GM06990 (cell line): ENCODE measurements around the gene MMP3.

Experiments used
- DNase-seq: peaks from one replicate; pipeline ENCODE4 v3.0.0-alpha.2; 2011; ENCODE audit not compliant: insufficient read length; ENCODE audit errors: extremely low read depth
- H3K27me3 ChIP-seq: replicated peaks from 2 replicates; pipeline ENCODE4 v1.6.0; 2011; ENCODE audit warnings: low read length; ENCODE audit not compliant: control insufficient read depth, insufficient read depth
- H3K36me3 ChIP-seq: 2 replicates; pipeline ENCODE4 v1.5.1; 2011; ENCODE audit warnings: low read length; ENCODE audit not compliant: control insufficient read depth, insufficient read depth
- H3K4me3 ChIP-seq: replicated peaks from 2 replicates; pipeline ENCODE4 v1.5.1; 2011; ENCODE audit warnings: low read depth, mild to moderate bottlenecking, control low read depth, low read length
- TF ChIP-seq, protein P1 (sequence below): IDR thresholded peaks from 2 replicates; pipeline ENCODE4 v1.5.1; 2011; ENCODE audit warnings: low read length, control low read depth, mild to moderate bottlenecking, inconsistent platforms; ENCODE audit not compliant: insufficient read depth, poor library complexity, severe bottlenecking

The MMP3 gene

DNA sequence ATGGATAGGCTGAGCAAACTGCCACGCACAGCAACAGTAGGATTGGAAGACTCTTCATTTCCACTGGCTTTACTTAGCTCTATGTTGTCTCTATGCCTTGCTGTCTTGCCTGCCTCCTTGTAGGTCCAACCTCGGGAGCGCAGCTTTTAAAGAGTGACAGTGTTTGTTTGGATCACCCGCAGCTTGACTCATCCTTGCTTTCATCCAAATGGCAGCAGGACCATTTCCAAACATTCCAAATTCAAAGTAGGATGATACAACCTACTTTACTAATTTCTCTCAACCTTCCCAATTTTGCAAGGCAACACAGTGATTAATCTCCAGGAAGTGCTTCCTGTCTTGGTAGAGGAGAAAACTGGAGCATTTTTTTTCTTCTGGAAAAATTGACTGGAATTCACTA is at the start of gene MMP3:
Gene MMP3, minus strand, starts transcription at position 121 of the 400 bp plus-strand sequence. Its CDS starts 63 bp downstream, at position 58.
- Histone ChIP-seq H3K36me3 (no peaks in the 10 kb centered on the region), H3K4me3 (no peak within 1 kb of the TSS), H3K27me3 (no peaks in the 10 kb centered on the region)
- TF ChIP-seq, protein P1, sequence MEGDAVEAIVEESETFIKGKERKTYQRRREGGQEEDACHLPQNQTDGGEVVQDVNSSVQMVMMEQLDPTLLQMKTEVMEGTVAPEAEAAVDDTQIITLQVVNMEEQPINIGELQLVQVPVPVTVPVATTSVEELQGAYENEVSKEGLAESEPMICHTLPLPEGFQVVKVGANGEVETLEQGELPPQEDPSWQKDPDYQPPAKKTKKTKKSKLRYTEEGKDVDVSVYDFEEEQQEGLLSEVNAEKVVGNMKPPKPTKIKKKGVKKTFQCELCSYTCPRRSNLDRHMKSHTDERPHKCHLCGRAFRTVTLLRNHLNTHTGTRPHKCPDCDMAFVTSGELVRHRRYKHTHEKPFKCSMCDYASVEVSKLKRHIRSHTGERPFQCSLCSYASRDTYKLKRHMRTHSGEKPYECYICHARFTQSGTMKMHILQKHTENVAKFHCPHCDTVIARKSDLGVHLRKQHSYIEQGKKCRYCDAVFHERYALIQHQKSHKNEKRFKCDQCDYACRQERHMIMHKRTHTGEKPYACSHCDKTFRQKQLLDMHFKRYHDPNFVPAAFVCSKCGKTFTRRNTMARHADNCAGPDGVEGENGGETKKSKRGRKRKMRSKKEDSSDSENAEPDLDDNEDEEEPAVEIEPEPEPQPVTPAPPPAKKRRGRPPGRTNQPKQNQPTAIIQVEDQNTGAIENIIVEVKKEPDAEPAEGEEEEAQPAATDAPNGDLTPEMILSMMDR: no peak
- DNase-seq: no peak

DNA sequence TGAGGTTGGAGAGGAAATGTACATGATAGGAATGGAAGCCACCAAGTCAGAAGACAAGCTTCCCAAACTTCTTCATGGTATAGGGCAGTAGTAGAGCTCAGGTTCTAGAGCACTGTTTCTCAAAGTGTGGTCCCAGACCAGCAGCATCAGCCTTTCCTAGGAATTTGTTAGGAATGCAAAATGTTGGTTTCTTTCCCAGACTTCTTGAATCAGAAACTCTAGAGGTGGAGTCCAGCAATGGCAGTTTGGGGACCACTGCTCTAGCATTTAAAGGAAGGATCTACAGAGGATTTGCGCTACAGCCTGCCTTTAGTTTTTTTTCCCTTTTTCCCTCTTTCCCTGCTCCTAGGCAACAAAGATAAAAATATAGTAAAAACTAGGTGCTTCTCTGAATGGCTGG is 48.3 kb upstream of the MMP3 start:
- Histone ChIP-seq H3K4me3 (no peak overlapping the region), H3K36me3 (no peaks in the 10 kb centered on the region), H3K27me3 (no peaks in the 10 kb centered on the region)
- DNase-seq: no peak
- TF ChIP-seq, protein P1: no peak

DNA sequence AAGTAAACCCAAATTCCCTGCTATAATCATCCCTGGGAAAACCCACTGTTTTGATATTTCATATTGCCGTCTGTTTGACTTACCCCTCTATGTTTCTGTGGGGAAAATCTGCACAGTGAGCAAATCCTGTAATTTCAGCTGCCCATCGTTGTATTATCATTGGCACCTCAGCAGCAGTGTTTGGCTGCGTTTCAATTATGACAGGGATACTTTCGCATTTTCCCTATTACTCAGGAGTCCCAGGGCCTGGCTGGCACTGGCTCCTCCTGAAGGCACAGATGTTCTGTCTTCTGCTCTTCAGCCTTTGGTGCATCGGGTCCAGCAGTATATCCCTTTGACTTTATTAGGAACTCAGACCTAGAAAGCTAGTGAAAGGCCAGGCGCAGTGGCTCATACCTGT is 43.6 kb upstream of the MMP3 start:
- Histone ChIP-seq H3K4me3 (no peak overlapping the region), H3K27me3 (no peaks in the 10 kb centered on the region), H3K36me3 (no peaks in the 10 kb centered on the region)
- DNase-seq: no peak
- TF ChIP-seq, protein P1: no peak

DNA sequence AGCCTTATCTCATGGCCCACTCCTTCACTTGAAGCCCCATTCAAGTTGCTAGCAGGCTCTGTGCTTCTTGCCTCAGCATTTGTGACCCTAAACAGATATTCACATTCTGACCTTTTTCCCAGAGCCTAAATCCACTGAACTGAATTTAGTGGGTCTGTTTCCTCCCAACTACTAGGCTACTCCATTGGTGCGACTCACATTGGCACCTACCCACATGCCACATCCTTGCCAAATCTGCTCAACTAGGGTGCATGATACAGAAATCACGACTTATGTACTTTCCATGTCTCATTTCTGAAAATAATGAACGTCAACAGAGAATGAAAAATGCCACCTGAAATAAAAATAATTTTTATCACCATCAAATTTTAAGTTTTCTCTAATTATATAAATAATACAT is 39.7 kb upstream of the MMP3 start:
- TF ChIP-seq, protein P1: no peak
- H3K4me3 ChIP-seq: no peak overlapping the region
- no peak for DNase-seq
- H3K36me3 ChIP-seq: no peaks in the 10 kb centered on the region
- no peaks in the 10 kb centered on the region for H3K27me3 ChIP-seq

DNA sequence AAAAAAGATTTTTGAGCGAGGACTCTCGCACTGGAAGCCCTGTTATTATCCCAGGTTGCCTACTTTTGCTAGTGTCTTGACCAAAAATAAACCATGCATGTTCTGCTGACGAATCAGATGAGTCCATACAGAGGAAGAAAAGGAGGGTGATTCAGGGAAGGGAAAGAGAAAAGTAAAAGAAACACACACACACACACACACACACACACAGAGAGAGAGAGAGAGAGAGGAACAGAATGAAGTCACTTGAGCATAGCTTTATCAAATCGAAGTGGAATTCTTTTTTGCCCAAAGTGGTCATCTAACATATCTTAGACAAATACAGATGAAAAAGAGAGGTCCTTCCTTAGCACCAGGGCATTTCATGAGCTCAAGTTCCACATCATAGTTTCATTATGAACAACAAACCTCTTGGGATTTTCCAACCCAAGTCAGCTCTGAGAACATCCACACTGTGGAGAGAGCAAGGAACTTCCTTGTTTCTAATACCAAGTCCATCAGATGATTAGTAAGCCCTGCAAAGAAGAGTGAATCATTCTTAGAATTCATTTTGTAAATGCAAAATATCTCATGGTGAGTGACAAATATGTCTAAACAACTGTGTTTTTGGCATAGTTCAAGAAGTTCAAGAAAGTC is 39.1 kb upstream of the MMP3 start:
- no peak overlapping the region for H3K4me3 ChIP-seq
- peak; percentile 13 for DNase-seq
- no peaks in the 10 kb centered on the region for H3K36me3 ChIP-seq
- TF ChIP-seq, protein P1: no peak
- H3K27me3 ChIP-seq: no peaks in the 10 kb centered on the region

DNA sequence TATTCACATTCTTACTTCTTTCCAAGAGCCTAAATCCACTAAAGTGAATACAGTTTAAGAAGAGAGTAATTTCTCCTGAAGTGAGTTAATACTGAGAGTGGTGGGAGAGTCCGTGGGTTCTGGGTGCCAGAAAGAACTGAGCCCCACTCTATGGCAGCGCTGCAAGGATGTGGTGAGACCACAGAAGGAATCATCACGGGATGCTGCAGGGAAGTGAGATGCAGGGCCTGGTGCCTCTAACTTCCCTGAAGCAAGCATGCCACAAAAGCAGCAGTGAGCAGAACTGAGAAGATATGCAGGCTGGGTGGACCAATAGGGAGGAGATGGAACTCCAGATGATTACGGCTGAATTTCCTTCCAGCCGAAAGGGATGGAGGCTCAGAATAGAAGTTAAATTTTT is 36.4 kb upstream of the MMP3 start:
- Histone ChIP-seq H3K36me3 (no peaks in the 10 kb centered on the region), H3K4me3 (no peak overlapping the region), H3K27me3 (no peaks in the 10 kb centered on the region)
- TF ChIP-seq, protein P1: no peak
- DNase-seq: no peak
